T follicular helper cell (primary cell): Measurements from ENCODE around the gene KRTAP24-1.

Source experiments
- DNase-seq: peaks from one replicate; pipeline ENCODE4 v3.0.0-alpha.2; 2020; ENCODE audit warnings: low read depth
- total RNA-seq, 2 experiments: gene quantifications; one replicate each; lab custom pipeline; 2026; lab: John Stamatoyannopoulos, UW

Gene KRTAP24-1, protein sequence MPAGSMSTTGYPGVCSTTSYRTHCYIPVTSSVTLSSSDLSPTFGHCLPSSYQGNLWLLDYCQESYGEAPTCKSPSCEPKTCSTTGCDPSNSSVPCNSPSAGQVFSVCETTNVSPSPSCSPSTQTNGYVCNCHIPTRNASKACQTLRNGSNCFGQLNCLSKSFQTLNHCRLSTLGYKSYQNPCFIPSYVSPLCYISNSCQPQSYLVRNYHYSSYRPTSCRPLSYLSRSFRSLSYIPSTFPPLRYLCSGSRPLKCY
- 0 reads per million in 2 experiments for total RNA-seq

DNA sequence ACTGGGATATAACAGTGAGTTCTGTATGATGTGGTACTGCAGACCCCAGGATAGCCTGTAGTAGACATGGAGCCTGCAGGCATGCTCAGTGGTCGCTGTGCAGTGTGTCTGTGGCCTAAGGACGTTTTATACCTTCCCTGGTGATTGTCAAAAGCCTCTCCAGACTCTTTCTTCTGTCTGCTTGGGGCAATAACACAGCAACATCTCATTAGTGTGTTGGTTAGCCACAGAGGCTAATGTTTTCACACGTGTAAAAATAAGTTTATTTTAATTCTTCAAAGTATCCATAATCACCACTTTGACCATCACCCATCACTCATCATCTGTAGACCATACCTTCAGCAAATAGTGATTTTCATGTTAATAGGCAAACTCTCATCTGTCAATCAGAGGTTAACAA lies at the start of gene KRTAP24-1:
Gene KRTAP24-1, minus strand, starts transcription at position 101 of the 400 bp plus-strand sequence. Its CDS starts 18 bp downstream, at position 83.
- no peak for DNase-seq

DNA sequence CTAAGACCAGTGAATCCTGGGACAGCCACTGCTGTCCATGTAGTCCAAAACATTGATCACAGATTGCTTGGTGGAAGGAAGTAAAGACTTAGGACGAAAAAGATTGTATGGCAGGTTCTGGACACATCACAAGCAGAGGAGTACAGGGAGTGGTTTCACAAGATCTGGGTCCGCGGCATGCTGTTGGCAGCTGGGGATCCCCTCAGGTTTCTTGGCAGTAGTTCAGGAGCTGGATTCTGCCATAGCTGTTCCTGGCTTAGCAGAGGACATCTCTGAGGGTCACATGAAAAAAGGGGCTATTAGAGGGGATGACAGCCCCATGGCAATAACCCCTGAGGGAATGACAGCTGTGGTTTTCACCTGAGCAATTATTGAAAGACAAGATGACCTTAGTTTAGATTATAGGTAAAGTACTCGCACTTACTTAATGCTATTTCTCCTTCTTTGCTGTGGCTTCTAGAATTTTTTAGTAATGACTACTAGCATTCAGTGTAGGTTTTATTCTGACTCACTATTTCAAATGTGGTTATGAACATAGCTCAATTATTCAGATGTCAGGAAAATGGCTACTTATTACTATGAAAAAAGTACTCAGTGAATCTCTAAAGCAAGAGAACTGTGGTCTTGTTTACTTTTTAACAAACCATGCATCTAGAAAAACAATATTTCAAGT lies 46.6 kb upstream of the KRTAP24-1 start:
- no peak for DNase-seq

DNA sequence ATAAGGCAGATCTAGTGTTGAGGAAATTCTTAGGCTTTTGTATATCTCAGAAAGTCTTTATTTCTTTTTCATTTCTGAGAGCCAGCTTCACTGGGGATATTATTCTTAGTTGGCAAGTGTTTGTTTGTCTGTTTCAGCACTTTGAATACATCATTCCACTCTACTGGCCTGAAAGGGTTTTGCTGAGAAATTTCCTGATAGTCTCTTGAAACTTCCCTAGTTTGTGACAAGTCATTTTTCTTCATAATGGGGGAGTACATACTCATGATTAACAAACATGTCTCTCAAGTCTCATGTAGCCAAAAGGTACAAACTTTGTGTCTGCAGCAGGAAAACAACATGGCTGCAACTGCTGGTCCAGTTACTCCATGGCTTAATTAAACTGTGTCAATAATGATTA lies 43.6 kb upstream of the KRTAP24-1 start:
- DNase-seq, result no peak

DNA sequence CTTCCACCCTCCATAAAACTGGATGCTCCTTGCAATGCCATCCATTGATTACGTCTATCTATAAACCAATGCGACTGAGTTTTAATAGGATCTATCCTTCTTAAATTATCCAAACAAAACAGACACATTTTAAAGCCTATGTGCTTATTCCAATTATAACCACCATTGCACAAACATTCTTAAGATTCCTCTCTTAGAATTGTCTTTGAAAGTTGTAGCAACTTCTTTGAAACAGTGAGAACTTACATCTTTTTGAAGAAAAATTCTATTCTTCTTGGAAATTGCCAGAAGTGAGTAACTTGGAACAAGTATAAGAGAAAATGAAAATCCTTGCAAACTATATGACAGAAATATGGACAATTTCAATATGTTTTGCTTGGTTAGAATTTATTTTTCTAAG lies 37.5 kb upstream of the KRTAP24-1 start, which contains the start of gene KRTAP26-1:
Gene KRTAP26-1, minus strand, starts transcription at position 101 of the 400 bp plus-strand sequence. CDS start 280 bp downstream, outside the sequence.
- no peak for DNase-seq

DNA sequence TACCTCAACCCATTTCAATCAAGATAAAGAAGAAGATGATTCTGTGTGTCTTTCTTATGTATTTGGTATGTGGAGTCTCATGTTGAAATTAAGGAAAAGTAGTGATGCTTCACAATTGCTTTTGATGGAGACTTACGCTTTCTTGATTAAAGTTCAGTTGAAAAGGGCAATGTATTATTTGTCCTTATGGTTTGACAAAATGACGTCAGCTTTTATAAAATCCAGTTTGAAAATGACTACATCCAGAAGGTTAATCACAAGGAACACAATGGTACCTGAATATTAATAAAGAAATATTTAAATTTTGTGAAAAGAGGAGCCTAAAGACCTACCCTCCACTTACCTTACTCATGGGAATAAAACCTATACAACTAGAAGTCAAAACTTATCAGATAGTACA lies 33.0 kb upstream of the KRTAP24-1 start:
- no peak for DNase-seq

DNA sequence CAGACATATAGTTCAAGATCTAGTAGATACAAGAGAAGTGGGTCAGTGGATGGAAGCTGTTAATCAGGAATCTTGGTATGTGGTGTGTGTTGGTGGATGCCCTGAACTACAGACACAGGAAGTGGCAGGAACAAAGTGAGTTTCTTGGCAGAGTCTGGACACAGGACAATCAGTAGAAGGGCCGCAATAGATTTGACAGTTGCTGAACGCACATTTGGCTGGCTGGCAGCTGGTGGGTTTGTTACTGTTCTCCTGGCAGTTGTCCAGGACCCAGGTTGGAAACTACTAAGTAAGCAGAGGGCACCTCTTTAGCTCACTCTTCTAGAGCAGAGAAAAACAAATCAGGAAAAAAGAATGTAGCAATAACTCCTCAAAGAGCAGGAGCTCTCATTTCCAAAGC lies 24.1 kb upstream of the KRTAP24-1 start:
- DNase-seq, result no peak

DNA sequence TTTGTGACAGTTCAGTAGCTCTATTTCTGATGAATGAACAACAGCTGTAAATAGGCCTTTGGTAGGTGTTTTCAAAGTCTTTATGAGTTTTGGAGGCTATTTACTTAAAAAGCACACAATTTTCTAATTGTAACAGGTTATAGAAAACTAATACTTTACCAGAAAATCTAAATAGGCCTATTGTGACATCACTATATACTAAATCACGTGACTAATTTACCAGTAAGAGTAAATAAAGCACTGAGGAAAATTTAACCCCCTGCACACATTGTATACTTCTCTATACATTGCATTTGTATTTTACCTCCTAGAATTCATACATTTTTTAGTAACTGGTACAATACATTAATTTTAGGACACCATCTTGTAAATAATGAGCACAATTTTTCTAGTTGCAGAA lies 22.4 kb upstream of the KRTAP24-1 start:
- DNase-seq, result no peak

DNA sequence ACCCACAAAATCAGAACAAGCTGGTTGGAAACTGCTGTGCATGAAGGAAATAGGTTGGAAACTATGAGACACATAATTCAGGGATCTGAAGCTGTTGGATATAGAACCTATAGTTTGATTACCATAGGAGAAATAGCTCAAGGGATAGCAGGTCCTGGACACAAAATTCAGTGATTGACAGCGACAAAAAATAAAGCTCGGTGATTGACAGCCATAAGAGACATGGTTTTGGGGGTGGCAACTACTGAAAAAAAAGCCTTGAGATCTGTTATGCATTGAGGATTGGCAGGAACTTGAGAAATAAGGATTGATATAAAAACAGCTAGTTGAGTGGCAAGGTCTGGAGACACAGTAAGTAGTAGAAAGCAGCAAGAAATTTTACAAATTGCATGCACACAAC lies 6.5 kb upstream of the KRTAP24-1 start, which contains the start of gene KRTAP25-1:
Gene KRTAP25-1, minus strand, starts transcription at position 300 of the 400 bp plus-strand sequence. Its CDS starts 24 bp downstream, at position 276.
- no peak for DNase-seq

DNA sequence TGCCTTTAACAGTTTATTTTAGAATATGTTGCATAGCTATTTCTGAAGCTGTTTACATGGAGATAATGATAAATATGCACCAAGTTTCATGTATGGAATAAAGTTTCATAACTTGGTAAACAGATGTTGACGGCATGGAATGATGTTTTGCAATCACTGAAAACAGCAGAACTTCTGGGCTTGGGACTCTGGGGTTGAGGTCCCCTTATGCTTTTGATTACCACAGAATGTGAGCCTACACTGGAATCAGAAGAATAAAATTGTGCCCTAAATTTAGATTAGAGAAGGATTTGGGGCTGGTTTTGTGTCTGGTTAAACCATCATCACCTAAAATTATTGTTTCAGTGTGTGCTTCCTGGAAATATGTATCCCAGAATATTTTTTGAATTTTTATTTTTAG lies 11.1 kb downstream of the KRTAP24-1 start:
- DNase-seq, result no peak

DNA sequence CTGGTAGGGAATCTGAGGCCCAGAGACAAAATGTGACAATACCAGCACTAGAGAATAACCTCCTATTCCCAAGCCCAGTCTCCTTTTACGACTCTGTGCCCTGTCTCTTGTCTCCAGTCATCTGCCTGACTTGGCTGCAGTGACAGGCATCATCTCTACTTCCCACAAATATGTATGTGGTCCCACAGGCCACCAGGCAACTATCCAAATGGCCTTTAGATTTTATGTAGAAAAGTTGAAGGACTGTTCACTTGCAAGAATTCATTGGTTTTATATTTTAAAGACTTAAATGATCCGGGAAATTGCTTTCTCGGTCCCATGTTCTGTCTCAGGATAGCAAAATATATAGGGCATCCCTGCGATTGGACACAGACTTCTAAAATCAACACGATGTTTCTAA lies 11.6 kb downstream of the KRTAP24-1 start:
- no peak for DNase-seq

DNA sequence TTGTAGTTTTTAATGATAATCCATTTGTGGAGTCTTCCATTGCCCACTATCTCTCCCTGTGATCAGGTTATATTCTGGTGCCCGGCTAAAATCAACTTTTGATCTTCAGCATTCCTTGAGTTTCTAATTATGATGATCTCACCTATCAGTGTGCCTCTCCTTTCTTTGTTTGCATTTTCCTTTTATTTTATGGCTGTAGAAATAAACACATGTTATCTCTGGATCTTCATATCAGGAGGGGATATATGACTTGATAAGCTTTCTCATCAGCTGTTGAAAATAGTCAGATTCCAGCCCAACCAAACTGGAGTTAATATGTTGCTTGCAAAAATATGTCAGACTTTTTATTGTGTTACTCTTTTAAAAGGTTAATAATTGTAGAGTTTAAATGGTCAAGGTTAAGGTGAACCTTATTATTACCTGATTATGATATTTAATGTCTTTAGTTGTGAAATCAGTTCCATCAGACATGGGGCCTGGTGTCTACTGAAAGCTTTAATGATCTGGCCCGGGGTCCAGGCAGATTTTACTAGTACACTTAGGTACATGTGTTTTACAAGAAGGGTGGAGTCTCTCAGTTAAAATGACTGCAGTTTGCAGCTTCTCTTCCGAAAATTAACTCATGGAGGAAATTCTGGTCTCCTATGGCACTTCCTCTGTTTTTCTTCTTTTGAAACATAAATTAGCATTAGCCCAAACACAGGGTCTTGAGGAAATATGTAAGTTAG lies 12.8 kb downstream of the KRTAP24-1 start:
- no peak for DNase-seq

DNA sequence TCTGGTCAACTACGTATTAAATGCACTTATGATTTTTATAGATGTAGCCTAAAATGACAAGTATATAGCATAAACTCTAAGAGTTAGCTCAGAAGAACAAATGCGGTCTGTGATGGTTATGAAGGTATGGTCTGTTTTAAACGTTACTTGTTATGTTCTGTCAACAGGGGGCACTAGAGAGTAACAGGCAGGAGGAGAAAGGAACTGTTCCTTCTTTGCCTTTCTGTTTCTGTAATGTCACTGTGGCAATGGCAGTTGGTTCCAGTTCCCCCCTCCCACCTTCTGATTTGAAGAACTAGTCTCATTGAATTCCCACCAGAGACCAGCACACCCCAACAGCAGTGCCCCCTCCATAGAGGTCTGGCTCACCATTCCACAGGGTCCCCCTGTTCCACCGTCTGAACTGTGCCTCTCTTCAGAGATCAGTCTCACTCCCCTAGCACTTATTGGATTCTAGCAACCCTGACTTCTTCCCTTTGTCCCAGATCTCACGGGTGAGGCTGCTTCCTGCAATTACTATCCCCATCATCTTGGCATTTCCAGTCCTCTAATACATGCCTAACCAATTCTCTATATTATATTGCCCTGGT lies 14.0 kb downstream of the KRTAP24-1 start:
- no peak for DNase-seq

DNA sequence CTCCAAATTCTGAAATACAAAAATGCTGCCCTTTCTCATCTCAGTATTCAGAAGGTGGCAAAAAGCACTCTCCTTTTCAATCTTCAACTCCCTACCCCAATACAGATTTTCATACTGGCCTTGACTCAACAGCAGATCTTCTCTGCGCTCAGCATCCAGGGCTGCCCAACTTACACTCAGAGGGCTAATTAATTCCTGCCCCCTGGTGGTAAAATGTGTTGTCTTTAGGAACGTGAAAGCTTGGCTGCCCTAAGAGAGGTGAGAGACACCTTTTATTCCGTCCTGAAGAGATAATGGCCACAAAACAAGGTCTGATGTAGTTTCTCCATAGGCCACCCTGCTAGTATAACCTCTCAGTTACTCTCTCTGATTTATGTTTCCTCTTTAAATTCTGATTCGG lies 25.0 kb downstream of the KRTAP24-1 start:
- DNase-seq, result no peak

DNA sequence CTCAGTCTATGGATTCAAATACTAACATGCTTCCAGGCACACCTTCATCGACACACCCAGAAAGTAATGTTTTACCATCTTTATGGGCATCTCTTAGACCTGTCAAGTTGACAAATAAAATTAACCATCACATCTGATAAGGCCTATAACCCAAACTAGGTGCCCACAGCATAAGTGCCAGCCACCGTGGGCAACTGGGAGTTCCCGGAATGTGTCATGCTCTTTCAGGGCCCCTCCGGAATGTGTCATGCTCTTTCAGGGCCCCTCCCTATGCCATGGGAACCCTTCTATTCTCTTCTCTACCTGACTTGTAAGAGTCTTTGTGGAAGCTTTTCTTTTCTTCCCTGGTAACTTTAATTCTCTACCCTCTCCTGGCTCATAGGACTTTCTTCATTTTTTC lies 26.6 kb downstream of the KRTAP24-1 start:
- DNase-seq, result no peak

DNA sequence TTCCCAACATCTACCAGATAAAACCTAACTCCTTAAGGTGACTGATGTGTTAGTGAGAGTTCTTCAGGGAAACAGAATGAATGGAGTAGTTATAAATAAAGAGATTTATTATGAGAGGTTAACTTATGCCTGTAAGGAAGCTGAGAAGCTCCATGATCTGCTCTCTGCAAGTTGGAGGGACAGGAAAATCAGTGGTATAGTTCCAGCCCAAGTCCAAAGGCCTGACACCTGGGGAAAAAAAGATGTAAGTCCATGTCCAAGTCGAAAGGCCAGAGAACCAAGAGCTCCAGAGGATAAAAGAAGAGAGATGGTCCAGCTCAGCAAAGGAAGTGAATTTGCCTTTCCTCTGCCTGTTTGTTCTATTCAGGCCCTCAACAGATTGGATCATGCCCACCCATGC lies 27.1 kb downstream of the KRTAP24-1 start:
- no peak for DNase-seq

DNA sequence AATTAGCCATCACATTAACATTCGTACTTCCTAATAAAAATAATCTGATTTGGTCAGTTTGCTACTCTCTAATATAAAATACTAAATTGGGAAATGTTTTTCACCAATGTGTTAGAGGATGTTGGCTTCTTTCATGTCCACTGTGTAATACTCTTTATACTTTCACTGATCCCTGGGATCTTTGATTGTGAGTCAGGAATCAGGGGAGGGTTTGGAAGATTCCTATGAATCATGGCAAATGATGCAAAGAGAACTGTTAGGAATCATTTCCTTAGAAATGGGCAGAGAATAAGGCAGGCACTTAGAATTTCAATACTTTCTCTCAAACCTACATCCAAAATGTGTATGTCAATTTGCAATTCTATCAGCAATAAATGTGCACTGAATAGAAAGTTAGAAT lies 31.0 kb downstream of the KRTAP24-1 start:
- DNase-seq, result no peak

DNA sequence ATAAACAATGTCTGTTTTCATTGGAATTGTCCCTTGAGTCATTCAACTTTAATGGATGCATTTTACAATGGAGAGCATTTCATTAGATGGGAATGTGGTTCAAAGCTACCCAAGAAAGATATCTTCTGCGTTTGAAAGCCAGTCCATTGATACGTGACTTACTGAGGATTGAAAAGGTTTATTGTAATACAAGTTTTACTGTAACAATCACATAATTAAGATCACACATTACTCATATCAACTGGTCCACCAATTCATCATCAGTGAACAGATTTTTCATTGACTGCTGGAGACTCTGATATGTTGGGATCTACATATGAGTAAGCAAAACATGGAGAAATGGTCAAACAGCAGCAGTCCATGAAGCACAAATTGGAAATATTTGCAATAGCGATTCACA lies 32.8 kb downstream of the KRTAP24-1 start:
- DNase-seq, result no peak

DNA sequence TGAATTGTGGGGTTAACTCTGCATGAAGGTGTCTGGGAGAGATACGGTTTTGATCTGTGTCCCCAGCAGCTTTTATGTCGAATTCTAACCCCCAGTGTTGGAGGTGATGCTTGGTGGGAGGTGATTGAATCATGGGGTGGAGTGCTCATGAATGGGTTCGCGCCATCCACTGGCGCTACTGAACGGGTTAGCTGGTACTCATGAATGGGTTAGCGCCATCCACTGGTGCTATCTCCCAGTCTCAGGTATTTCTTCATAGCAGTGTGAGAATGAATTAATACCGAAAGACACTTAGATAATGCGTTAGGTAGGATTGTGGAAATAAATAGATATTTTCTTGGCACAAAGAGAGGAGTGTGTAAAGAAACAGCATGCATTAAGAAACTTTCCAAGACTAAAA lies 33.9 kb downstream of the KRTAP24-1 start:
- DNase-seq, result no peak

DNA sequence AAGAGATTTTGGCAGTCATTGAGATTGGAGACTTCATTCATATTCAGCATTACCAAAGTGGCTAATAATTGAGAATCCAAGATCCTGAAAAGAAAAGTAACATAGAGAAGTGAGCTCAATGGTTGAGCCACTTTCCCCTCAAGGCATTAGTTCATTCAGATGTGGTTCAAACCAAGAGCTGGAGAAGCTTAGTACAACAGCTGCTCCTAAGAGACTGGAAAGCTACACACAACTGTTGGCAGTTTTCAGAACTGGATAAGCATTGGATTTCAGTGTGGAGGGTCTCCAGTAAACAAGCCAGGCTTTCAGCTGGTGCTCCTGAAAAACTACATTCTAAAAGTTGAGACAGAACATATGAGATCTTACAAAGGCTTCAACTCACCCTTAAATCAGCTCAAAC lies 37.7 kb downstream of the KRTAP24-1 start:
- no peak for DNase-seq

DNA sequence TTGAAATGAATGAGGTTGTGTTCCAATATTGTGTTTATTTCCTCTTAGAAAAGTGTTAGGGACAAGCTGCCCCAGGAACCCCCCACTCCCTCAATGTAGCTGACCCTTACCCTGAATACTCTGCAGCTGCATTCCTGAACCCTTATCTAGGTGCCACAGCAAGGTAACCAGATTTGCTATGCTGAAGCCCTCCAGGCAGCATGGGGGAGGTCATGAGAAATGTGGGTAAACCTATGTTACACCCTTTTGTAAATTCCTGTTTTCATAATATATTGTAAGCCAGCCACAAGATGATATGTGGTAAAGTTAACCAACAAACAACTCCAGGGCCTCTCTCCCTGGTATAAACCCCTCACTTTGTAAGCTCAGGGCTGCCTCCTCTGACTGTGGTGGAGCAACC lies 39.1 kb downstream of the KRTAP24-1 start:
- no peak for DNase-seq

DNA sequence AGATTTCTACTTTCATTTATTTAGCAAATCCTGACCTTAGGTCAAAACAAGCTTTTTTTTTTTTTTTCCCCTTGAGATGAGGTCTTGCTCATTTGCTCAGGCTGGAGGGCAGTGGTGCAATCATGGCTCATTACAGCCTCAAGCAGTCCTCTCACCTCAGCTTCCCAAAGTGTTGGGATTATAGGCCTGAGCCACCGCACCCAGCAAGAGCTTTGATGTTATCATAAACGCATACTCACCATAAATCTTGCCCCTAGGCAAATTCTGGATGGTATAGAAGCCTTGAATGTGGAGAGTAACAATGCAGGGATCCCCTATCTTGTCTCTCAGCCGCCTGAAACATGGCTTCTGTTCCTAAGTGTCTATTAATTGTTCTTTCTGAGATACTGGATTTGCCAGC lies 42.1 kb downstream of the KRTAP24-1 start:
- DNase-seq, result no peak

DNA sequence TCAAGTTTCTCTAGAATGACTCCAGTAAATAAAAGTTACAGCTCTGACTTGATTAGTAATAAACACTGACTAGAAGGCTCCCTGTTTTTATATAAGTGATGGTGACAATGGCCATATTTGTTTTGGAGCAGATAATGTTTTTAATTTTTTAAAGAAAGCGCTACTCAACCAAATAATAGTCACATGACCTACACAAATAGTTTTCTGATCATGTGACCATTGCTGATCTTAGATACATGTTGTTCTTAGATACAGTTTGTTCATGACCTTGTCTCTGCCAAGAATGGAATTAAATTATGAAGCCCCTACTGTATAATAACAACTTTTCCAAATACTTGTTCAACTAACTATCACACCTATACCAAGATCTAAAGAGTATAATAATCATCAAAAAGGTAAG lies 44.6 kb downstream of the KRTAP24-1 start:
- DNase-seq, result no peak
